GM19324 (cell line): ENCODE results near the gene SCCPDH.
"Not testable (repeated sequence)": the region's sequence is repeated elsewhere in the genome, so short reads cannot be mapped to it uniquely, and the experiment has no call there.

Source experiments
- ATAC-seq: cut with Tn5 transposase; IDR thresholded peaks from one replicate; pipeline ENCODE4 v1.9.1; 2021; ENCODE audit warnings: mild to moderate bottlenecking, moderate library complexity; ENCODE audit not compliant: unreplicated experiment, low FRiP score

The SCCPDH gene

GRCh38 chr1:246703581-246703980, 20.6 kb upstream of the SCCPDH start:
- ATAC-seq: no peak

GRCh38 chr1:246705368-246705767, 18.8 kb upstream of the SCCPDH start:
- ATAC-seq: no peak

- ATAC-seq: no peak
Observed at GRCh38 chr1:246708166-246708565, 16.0 kb upstream of the SCCPDH start.

- ATAC-seq: no peak
Observed at GRCh38 chr1:246709196-246709595, 15.0 kb upstream of the SCCPDH start.

GRCh38 chr1:246709835-246710234, 14.4 kb upstream of the SCCPDH start:
- ATAC-seq: no peak

- ATAC-seq: no peak
Observed at GRCh38 chr1:246711548-246712003, 12.6 kb upstream of the SCCPDH start.

- not testable (repeated sequence) for ATAC-seq
Observed at GRCh38 chr1:246712428-246712827, 11.8 kb upstream of the SCCPDH start.

GRCh38 chr1:246719361-246719760, 4.8 kb upstream of the SCCPDH start:
- not testable (repeated sequence) for ATAC-seq

- not testable (repeated sequence) for ATAC-seq
Observed at GRCh38 chr1:246720814-246721213, 3.4 kb upstream of the SCCPDH start.

GRCh38 chr1:246722720-246723119, 1.5 kb upstream of the SCCPDH start:
- no peak for ATAC-seq

- peak; percentile 37 for ATAC-seq
Observed at GRCh38 chr1:246724731-246725095, 504 bp downstream of the SCCPDH start.

GRCh38 chr1:246725191-246725590, 982 bp downstream of the SCCPDH start:
- no peak for ATAC-seq

- ATAC-seq: no peak
Observed at GRCh38 chr1:246726255-246726679, 2.1 kb downstream of the SCCPDH start.

GRCh38 chr1:246726881-246727280, 2.7 kb downstream of the SCCPDH start:
- ATAC-seq: no peak

- no peak for ATAC-seq
Observed at GRCh38 chr1:246727594-246727993, 3.4 kb downstream of the SCCPDH start.

- no peak for ATAC-seq
Observed at GRCh38 chr1:246728311-246728710, 4.1 kb downstream of the SCCPDH start.

- not testable (repeated sequence) for ATAC-seq
Observed at GRCh38 chr1:246729040-246729439, 4.8 kb downstream of the SCCPDH start.

- no peak for ATAC-seq
Observed at GRCh38 chr1:246730839-246731238, 6.6 kb downstream of the SCCPDH start.

- ATAC-seq: not testable (repeated sequence)
Observed at GRCh38 chr1:246731873-246732272, 7.7 kb downstream of the SCCPDH start.

- no peak for ATAC-seq
Observed at GRCh38 chr1:246733704-246734103, 9.5 kb downstream of the SCCPDH start.

GRCh38 chr1:246734866-246735265, 10.7 kb downstream of the SCCPDH start:
- ATAC-seq: no peak

GRCh38 chr1:246735735-246736134, 11.5 kb downstream of the SCCPDH start:
- ATAC-seq: no peak

GRCh38 chr1:246742396-246742795, 18.2 kb downstream of the SCCPDH start:
- ATAC-seq: no peak
